ENCODE data around the gene EZR.
A peak's percentile ranks its signal among the peaks of the same experiment; 100 is the strongest.

Gene EZR

GRCh38 chr6:158774717-158775449 is 44.3 kb downstream of the EZR start:
- H2AFZ ChIP-seq: no peak overlapping the region
- H3K4me1 ChIP-seq: peaks cover 70% of the 10 kb centered on the region
- H3K27ac ChIP-seq: peak overlapping the region; percentile 85
- no peak overlapping the region for H3K9ac ChIP-seq
- no peak overlapping the region for H3K4me3 ChIP-seq (ENCODE audit: low read depth, low read length)
- H3K27me3 ChIP-seq (ENCODE audit: control insufficient read depth, insufficient read depth, low read length): no peaks in the 10 kb centered on the region
- TF ChIP-seq CTCF (IDR thresholded peaks at IDR 0.05): no peak
- H3K79me2 ChIP-seq: peaks cover 53% of the 10 kb centered on the region
- H3K36me3 ChIP-seq (ENCODE audit: control insufficient read depth, insufficient read depth, low read length): no peaks in the 10 kb centered on the region
- no peak overlapping the region for H3K4me2 ChIP-seq (ENCODE audit: low read length)
- H3K9me3 ChIP-seq (ENCODE audit: control insufficient read depth, low read length): no peaks in the 10 kb centered on the region

- TF ChIP-seq CTCF (IDR thresholded peaks at IDR 0.05): no peak
- Histone ChIP-seq H3K27ac (peak overlapping the region; percentile 85), H3K27me3 (ENCODE audit: control insufficient read depth, insufficient read depth, low read length) (no peaks in the 10 kb centered on the region), H3K4me2 (ENCODE audit: low read length) (peak overlapping the region; percentile 4), H3K4me1 (peaks cover 71% of the 10 kb centered on the region), H3K79me2 (peaks cover 46% of the 10 kb centered on the region), H3K9ac (no peak overlapping the region), H3K4me3 (ENCODE audit: low read depth, low read length) (no peak overlapping the region), H3K9me3 (ENCODE audit: control insufficient read depth, low read length) (no peaks in the 10 kb centered on the region), H3K36me3 (ENCODE audit: control insufficient read depth, insufficient read depth, low read length) (no peaks in the 10 kb centered on the region), H2AFZ (no peak overlapping the region)
Measured at GRCh38 chr6:158773581-158774449, 45.4 kb downstream of the EZR start.

DNA sequence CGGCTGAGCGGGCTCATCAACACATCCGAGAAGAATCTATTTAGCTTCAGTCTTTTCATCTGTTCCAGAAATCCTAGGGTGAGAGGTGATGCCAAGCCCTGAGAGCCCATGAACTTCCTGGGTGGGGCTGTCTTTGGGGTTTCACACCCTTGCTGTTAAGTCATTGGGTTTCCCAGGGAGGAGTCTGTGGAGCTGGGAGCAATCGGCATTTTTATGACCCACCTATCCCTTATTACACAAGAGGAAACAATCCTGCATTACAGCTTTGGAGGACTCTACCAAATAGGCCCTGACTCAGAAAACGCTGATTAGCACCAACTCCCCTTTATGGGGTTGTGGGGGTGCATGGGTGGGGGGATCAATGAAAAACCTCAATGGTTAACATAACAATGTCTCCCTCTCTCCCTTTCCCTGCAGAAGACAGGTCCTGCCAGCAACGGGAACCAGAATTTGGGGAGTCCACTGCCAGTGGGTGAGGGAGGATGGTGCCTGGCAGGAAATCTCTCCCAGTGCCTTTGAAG is 46.3 kb downstream of the EZR start:
- no peak overlapping the region for H3K9ac ChIP-seq
- no peak overlapping the region for H3K4me2 ChIP-seq (ENCODE audit: low read length)
- no peaks in the 10 kb centered on the region for H3K27me3 ChIP-seq (ENCODE audit: control insufficient read depth, insufficient read depth, low read length)
- H3K27ac ChIP-seq: peak overlapping the region; percentile 85
- H3K36me3 ChIP-seq (ENCODE audit: control insufficient read depth, insufficient read depth, low read length): no peaks in the 10 kb centered on the region
- H3K4me3 ChIP-seq (ENCODE audit: low read depth, low read length): no peak overlapping the region
- H3K79me2 ChIP-seq: peaks cover 37% of the 10 kb centered on the region
- TF ChIP-seq CTCF (IDR thresholded peaks at IDR 0.05): no peak
- peaks cover 70% of the 10 kb centered on the region for H3K4me1 ChIP-seq
- H3K9me3 ChIP-seq (ENCODE audit: control insufficient read depth, low read length): no peaks in the 10 kb centered on the region
- no peak overlapping the region for H2AFZ ChIP-seq

GRCh38 chr6:158772172-158772571 is 47.0 kb downstream of the EZR start:
- Histone ChIP-seq H3K4me1 (peaks cover 67% of the 10 kb centered on the region), H3K4me3 (ENCODE audit: low read depth, low read length) (no peak overlapping the region), H3K9me3 (ENCODE audit: control insufficient read depth, low read length) (no peaks in the 10 kb centered on the region), H3K27me3 (ENCODE audit: control insufficient read depth, insufficient read depth, low read length) (no peaks in the 10 kb centered on the region), H2AFZ (no peak overlapping the region), H3K4me2 (ENCODE audit: low read length) (no peak overlapping the region), H3K9ac (no peak overlapping the region), H3K36me3 (ENCODE audit: control insufficient read depth, insufficient read depth, low read length) (no peaks in the 10 kb centered on the region), H3K79me2 (peaks cover 30% of the 10 kb centered on the region), H3K27ac (peak overlapping the region; percentile 85)
- TF ChIP-seq CTCF (IDR thresholded peaks at IDR 0.05): no peak
